ENCODE results near the gene CAMK2D. TPM values are rescaled to one million over a fixed set of nuclear protein-coding genes. Genes with fewer than 3 reads are reported as not detected.

The CAMK2D gene
- total RNA-seq, 1 donor: 378 TPM

DNA sequence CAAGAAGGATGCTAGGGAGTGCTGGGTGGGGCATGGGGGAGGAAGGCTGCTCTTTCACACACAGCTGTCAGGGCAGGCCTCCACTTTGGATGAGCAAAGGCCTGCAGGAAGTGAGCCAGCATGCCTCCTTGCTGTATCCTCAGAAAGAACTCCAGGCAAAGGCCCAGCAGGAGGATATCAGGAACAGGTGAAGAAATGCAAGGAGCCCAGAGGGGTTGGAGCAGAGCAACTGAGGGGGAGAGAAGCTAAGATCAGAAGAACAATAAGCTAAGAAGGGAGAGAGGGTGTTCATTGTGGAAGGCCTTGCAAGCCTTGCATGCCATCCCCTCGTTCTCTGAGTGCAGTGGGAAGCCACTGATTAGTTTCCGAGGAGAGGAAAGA, 115.1 kb downstream of the CAMK2D start:
- H3K4me3 ChIP-seq (ENCODE audit: low read depth, low read length): no peak overlapping the region
- peak; percentile 52 for DNase-seq (ENCODE audit: low read depth)
- TF ChIP-seq CTCF (IDR thresholded peaks at IDR 0.05; ENCODE audit: insufficient read depth, low read length): no peak

GRCh38 chr4:113645771-113646441, 115.6 kb downstream of the CAMK2D start:
- DNase-seq (ENCODE audit: low read depth): peak; percentile 91
- no peak overlapping the region for H3K4me3 ChIP-seq (ENCODE audit: low read depth, low read length)
- TF ChIP-seq CTCF (IDR thresholded peaks at IDR 0.05; ENCODE audit: insufficient read depth, low read length): no peak

DNA sequence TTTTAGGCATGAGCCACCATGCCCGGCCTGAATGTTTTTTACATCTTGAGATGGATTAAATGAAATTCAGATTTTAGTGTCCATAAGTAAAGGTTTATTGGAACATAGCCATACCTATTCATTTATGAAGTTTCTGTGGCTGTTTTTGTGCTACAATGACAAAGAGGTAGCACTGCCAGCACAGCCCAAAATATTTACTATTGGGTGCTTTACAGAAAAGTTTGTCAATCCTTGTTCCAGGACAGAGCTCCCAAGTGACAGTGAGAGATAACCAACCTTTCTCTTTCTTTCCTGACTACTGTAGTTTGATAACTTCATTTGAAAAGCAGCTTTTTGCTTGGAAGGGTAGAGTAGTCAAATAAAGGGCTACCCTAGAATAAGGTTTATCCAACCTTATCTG, 116.2 kb downstream of the CAMK2D start:
- TF ChIP-seq CTCF (IDR thresholded peaks at IDR 0.05; ENCODE audit: insufficient read depth, low read length): no peak
- DNase-seq (ENCODE audit: low read depth): no peak
- no peak overlapping the region for H3K4me3 ChIP-seq (ENCODE audit: low read depth, low read length)

DNA sequence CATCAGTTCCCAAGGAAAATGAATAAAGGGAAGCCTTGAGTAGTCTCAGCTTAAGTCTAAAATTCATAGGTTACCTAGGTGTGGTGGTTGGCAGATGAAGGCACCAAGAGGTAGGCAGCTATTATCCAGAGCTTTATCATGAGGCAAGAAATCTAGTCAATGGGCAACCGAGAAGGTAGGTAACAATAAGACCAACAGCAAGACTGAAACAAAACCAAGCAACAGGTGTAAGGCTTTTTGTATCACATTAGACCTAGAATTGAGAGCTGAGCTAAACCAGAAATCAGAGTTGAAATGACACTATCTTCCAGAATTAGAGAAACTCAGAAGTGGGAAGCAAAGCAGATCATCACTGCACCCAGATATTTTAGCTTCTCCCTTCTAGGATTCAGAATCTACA, 117.1 kb downstream of the CAMK2D start:
- no peak overlapping the region for H3K4me3 ChIP-seq (ENCODE audit: low read depth, low read length)
- TF ChIP-seq CTCF (IDR thresholded peaks at IDR 0.05; ENCODE audit: insufficient read depth, low read length): no peak
- DNase-seq (ENCODE audit: low read depth): no peak

GRCh38 chr4:113643505-113643904, 118.0 kb downstream of the CAMK2D start:
- TF ChIP-seq CTCF (IDR thresholded peaks at IDR 0.05; ENCODE audit: insufficient read depth, low read length): no peak

DNA sequence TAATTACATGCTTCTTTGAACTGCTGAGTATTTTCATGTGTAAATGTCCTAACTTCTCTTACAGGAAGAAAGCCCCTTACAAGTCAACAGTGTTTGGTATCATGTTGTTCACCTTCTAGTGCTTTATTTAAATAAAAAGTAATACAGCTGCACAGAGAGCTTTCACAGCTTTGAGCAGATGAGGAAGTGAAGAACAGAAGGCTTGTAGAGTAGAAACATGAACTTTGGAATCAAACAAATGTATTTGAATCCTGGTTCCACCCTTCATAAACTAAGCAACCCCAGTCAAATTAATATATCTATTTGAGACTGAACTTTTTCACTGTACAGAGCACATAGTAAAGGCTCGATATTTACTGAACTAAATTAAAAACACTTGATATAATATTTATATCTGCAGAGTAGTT, 120.5 kb downstream of the CAMK2D start:
- TF ChIP-seq CTCF (IDR thresholded peaks at IDR 0.05; ENCODE audit: insufficient read depth, low read length): no peak
- no peak for DNase-seq (ENCODE audit: low read depth)
- no peak overlapping the region for H3K4me3 ChIP-seq (ENCODE audit: low read depth, low read length)

More at GRCh38 chr4:113643505-113643904, 118.0 kb downstream of the CAMK2D start:
- no peak overlapping the region for H3K4me3 ChIP-seq (ENCODE audit: low read depth, low read length)
- no peak for DNase-seq (ENCODE audit: low read depth)

GRCh38 chr4:113639326-113639725, 122.2 kb downstream of the CAMK2D start:
- DNase-seq (ENCODE audit: low read depth): no peak
- no peak for TF ChIP-seq CTCF (IDR thresholded peaks at IDR 0.05; ENCODE audit: insufficient read depth, low read length)

More at GRCh38 chr4:113639326-113639725, 122.2 kb downstream of the CAMK2D start:
- no peak overlapping the region for H3K4me3 ChIP-seq (ENCODE audit: low read depth, low read length)

Data from fibroblast of the aortic adventitia (primary cell).